ENCODE data around the gene USP54.

Gene USP54

DNA sequence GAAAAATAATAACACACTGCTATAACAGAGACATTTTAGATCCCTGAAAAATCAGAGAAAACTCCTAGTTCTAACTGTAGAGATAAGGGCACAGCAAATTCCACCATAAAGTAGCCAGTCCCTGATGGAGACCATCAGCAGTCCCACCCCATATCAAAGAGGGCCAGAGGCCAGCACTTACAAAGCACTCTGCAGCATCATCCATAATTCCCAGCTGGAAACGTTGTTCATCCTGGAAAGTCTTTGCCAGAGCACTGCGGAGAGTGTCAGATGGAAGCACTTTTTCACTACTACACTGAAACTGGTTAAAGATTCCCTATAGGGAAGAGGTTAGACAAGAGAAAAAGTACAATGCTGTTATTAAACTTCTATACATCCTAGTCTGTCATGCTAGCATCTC, 45.8 kb downstream of the USP54 start:
- no peak for DNase-seq (ENCODE audit: low read depth in 1 of 2, low spot score in 1 of 2)
- TF ChIP-seq GABPA (IDR thresholded peaks at IDR 0.05; ENCODE audit: low read depth), result no peak
- Histone ChIP-seq H3K4me3 (replicated peaks; ENCODE audit: insufficient read depth, low read length) (no peak overlapping the region), H3K27me3 (ENCODE audit: insufficient read depth, poor library complexity, severe bottlenecking) (no peaks in the 10 kb centered on the region), H3K27ac (replicated peaks) (no peak overlapping the region)

DNA sequence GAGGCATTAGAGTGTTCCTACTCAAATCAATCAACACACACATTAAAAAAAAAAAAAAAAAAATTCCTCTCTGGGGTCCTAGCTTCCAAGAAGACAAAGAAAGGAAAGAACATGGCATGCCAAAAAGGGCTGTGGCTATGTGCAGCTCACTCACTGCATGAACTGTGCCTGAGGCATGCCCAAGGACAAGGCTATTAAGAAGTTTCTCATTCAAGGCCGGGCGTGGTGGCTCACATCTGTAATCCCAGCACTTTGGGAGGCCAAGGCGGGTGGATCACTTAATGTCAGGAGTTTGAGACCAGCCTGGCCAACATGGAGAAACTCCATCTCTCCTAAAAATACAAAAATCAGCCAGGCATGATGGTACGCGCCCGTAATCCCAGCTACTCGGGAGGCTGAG, 53.4 kb downstream of the USP54 start:
- H3K27ac ChIP-seq (replicated peaks), result no peak overlapping the region
- TF ChIP-seq CTCF (IDR thresholded peaks at IDR 0.05; ENCODE audit: insufficient read depth, low read length), result no peak
- no peak for TF ChIP-seq SPI1 (IDR thresholded peaks at IDR 0.05; ENCODE audit: borderline replicate concordance, low read depth)
- TF ChIP-seq POLR2AphosphoS5 (IDR thresholded peaks at IDR 0.05; ENCODE audit: low read depth), result no peak
- no peak for TF ChIP-seq GABPA (IDR thresholded peaks at IDR 0.05; ENCODE audit: low read depth)
- TF ChIP-seq, protein P1, sequence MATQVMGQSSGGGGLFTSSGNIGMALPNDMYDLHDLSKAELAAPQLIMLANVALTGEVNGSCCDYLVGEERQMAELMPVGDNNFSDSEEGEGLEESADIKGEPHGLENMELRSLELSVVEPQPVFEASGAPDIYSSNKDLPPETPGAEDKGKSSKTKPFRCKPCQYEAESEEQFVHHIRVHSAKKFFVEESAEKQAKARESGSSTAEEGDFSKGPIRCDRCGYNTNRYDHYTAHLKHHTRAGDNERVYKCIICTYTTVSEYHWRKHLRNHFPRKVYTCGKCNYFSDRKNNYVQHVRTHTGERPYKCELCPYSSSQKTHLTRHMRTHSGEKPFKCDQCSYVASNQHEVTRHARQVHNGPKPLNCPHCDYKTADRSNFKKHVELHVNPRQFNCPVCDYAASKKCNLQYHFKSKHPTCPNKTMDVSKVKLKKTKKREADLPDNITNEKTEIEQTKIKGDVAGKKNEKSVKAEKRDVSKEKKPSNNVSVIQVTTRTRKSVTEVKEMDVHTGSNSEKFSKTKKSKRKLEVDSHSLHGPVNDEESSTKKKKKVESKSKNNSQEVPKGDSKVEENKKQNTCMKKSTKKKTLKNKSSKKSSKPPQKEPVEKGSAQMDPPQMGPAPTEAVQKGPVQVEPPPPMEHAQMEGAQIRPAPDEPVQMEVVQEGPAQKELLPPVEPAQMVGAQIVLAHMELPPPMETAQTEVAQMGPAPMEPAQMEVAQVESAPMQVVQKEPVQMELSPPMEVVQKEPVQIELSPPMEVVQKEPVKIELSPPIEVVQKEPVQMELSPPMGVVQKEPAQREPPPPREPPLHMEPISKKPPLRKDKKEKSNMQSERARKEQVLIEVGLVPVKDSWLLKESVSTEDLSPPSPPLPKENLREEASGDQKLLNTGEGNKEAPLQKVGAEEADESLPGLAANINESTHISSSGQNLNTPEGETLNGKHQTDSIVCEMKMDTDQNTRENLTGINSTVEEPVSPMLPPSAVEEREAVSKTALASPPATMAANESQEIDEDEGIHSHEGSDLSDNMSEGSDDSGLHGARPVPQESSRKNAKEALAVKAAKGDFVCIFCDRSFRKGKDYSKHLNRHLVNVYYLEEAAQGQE (IDR thresholded peaks at IDR 0.05; ENCODE audit: insufficient replicate concordance, low read depth), result no peak
- no peak overlapping the region for H3K4me3 ChIP-seq (replicated peaks; ENCODE audit: insufficient read depth, low read length)
- no peaks in the 10 kb centered on the region for H3K27me3 ChIP-seq (ENCODE audit: insufficient read depth, poor library complexity, severe bottlenecking)
- no peak for DNase-seq (ENCODE audit: low read depth in 1 of 2, low spot score in 1 of 2)

DNA sequence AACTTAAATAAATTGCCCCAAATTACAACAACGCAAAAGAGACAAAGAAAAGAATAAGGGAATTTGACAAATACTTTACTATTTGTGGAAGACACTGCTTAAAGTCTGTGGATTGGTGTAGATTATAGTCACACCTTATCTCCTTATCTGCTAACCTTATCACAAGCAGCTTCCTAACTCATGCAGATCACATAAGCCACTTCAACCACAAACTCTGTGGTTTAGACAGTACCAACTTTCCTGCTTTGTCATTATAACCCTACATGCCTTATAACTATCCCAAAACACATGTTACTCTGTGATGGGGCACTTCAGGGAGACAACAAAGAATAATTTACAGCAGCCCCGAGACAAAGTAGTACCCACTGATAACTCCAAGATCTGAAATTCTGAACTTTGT, 53.9 kb downstream of the USP54 start:
- Histone ChIP-seq H3K27me3 (ENCODE audit: insufficient read depth, poor library complexity, severe bottlenecking) (no peaks in the 10 kb centered on the region), H3K4me3 (replicated peaks; ENCODE audit: insufficient read depth, low read length) (no peak overlapping the region), H3K27ac (replicated peaks) (no peak overlapping the region)
- no peak for TF ChIP-seq POLR2AphosphoS5 (IDR thresholded peaks at IDR 0.05; ENCODE audit: low read depth)
- TF ChIP-seq SPI1 (IDR thresholded peaks at IDR 0.05; ENCODE audit: borderline replicate concordance, low read depth), result no peak
- no peak for DNase-seq (ENCODE audit: low read depth in 1 of 2, low spot score in 1 of 2)

- Histone ChIP-seq H3K27me3 (ENCODE audit: insufficient read depth, poor library complexity, severe bottlenecking) (no peaks in the 10 kb centered on the region), H3K27ac (replicated peaks) (no peak overlapping the region)
- TF ChIP-seq GABPA (IDR thresholded peaks at IDR 0.05; ENCODE audit: low read depth), result no peak
- TF ChIP-seq, protein P1 (IDR thresholded peaks at IDR 0.05; ENCODE audit: insufficient replicate concordance, low read depth), result no peak
- TF ChIP-seq SPI1 (IDR thresholded peaks at IDR 0.05; ENCODE audit: borderline replicate concordance, low read depth), result peak; percentile 55; the same call in 1 of the 2 replicates
Observed at GRCh38 chr10:73534857-73535256, 56.3 kb downstream of the USP54 start.

DNA sequence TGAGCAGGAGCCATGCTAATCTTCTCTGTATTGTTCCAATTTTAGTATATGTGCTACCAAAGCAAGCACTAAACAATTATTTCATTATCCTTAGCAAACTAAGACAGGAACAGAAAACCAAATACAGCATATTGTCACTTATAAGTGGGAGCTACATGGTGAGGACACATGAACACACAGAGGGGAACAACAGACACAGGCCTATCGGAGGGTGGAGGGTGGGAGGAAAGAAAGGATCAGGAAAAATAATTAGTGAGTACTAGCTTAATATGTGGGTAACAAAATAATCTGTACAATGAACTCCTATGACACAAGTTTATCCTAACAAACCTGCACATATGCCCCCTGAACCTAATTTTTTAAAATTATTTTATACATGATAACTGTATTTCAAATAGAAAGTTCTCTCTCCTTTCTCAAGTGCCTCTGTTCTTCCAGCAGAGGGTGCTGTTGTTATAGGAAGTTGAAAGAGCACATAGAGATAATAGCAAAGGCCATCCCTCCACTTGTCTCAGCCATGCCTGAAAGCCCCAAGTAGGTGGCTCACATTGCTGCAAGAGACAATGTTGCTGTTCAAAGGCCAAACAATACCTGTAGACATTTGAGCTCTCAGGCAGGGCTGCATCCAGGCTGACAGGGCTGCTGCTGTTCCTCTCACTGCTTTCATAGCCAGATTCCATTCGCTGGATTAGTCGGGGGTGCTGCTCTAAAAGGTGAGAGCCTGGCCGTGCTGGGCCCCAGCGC, 61.9 kb downstream of the USP54 start:
- Histone ChIP-seq H3K4me3 (replicated peaks; ENCODE audit: insufficient read depth, low read length) (no peak overlapping the region), H3K27me3 (ENCODE audit: insufficient read depth, poor library complexity, severe bottlenecking) (no peaks in the 10 kb centered on the region), H3K27ac (replicated peaks) (no peak overlapping the region)
- peak; percentile 43 to 73 for DNase-seq (ENCODE audit: low read depth in 1 of 2, low spot score in 1 of 2)
- TF ChIP-seq, protein P1 (IDR thresholded peaks at IDR 0.05; ENCODE audit: insufficient replicate concordance, low read depth), result no peak
- TF ChIP-seq GABPA (IDR thresholded peaks at IDR 0.05; ENCODE audit: low read depth) (no peak), POLR2AphosphoS5 (IDR thresholded peaks at IDR 0.05; ENCODE audit: low read depth) (no peak), CTCF (IDR thresholded peaks at IDR 0.05; ENCODE audit: insufficient read depth, low read length) (peak; percentile 66)

More at GRCh38 chr10:73534857-73535256, 56.3 kb downstream of the USP54 start:
- DNase-seq (ENCODE audit: low read depth in 1 of 2, low spot score in 1 of 2), result no peak
- no peak overlapping the region for H3K4me3 ChIP-seq (replicated peaks; ENCODE audit: insufficient read depth, low read length)
